OCI-LY3 (cell line): ENCODE measurements around the gene SFSWAP.

ENCODE experiments used
- EZH2phosphoT487 ChIP-seq: fragments of 200-600 bp; shearing (Covaris generic); IDR thresholded peaks from 2 replicates; pipeline ENCODE4 v1.6.1; 2018; ENCODE audit warnings: antibody characterized with exemption, mixed run types, low read depth
- TF ChIP-seq, protein P1 (sequence below): fragments of 200-600, 300-600 bp; sonication (generic); IDR thresholded peaks from 2 replicates; pipeline ENCODE4 v1.5.1; 2014; ENCODE audit warnings: antibody characterized with exemption, low read length, low read depth

DNA sequence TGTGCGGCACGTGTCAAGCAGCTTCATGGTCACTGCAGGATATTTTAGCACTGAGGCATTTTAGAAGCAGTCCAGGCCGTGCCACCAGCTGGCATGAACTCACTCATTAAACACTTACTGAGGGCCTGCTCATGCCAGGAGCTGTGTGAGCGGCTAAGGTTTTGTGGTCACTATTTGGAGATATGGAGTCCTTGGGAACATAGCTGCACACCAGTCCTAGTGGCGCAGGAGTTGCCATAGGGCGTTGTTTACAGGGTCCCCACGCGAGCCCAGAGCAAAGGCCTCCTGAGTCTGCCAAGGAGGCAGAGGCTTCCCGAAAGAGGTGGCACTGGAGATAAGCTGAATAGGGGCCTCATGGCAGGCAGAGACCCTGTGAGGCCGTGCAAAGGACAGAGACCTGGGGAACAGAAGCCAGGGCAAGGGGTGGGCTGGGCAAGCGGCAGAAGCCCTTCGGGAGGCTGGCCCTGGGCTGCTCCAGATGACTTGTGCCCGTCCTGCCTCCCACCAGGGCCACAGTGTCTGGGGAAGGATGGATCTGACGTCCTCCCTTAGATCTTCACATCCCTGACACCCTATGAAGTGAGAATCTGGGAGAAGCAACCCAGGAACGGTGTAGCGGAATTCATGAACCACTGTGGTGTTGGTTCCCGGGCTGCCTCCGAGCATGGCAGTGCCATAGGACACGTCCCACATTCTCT, 38.9 kb downstream of the SFSWAP start:
- TF ChIP-seq, protein P1, sequence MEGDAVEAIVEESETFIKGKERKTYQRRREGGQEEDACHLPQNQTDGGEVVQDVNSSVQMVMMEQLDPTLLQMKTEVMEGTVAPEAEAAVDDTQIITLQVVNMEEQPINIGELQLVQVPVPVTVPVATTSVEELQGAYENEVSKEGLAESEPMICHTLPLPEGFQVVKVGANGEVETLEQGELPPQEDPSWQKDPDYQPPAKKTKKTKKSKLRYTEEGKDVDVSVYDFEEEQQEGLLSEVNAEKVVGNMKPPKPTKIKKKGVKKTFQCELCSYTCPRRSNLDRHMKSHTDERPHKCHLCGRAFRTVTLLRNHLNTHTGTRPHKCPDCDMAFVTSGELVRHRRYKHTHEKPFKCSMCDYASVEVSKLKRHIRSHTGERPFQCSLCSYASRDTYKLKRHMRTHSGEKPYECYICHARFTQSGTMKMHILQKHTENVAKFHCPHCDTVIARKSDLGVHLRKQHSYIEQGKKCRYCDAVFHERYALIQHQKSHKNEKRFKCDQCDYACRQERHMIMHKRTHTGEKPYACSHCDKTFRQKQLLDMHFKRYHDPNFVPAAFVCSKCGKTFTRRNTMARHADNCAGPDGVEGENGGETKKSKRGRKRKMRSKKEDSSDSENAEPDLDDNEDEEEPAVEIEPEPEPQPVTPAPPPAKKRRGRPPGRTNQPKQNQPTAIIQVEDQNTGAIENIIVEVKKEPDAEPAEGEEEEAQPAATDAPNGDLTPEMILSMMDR: no peak
- no peak for TF ChIP-seq EZH2phosphoT487
